Caco-2 (cell line): ENCODE measurements around the gene P3H1. TPM values are rescaled to one million over a fixed set of nuclear protein-coding genes. Genes with fewer than 3 reads are reported as not detected.
"Not testable (repeated sequence)": the region's sequence is repeated elsewhere in the genome, so short reads cannot be mapped to it uniquely, and the experiment has no call there.

Experiments used
- BruUV-seq: library from RNA; stranded (reverse); fragments of 400-500 nt; replicated peaks from 2 replicates; lab custom pipeline; 2021; lab: Mats Ljungman, UMichigan
- CTCF ChIA-PET: fragments of 300-600 bp; sonication (Branson Sonifier 250); formaldehyde crosslinking; loops from one replicate; lab custom pipeline; 2022; ENCODE audit warnings: antibody characterized with exemption; lab: Charles Lee
- POLR2A ChIA-PET: fragments of 300-600 bp; sonication (Branson Sonifier 250); formaldehyde crosslinking; loops from one replicate; lab custom pipeline; 2022; ENCODE audit warnings: antibody characterized with exemption; lab: Charles Lee
- DNase-seq, 2 experiments: peaks; one replicate each; pipeline versions ENCODE4 v3.0.0 to v3.0.0-alpha.2; 2020 to 2022
- H3K27me3 ChIP-seq: replicated peaks from 2 replicates; pipeline ENCODE4 v1.6.0; 2011; ENCODE audit warnings: low read length; ENCODE audit not compliant: control insufficient read depth, insufficient read depth
- H3K36me3 ChIP-seq: 2 replicates; pipeline ENCODE4 v1.5.1; 2011; ENCODE audit warnings: low read length; ENCODE audit not compliant: control insufficient read depth, insufficient read depth
- H3K4me1 ChIP-seq: fragments of 250-450 bp; sonication (Bioruptor Pico); 2 replicates; pipeline ENCODE4 v1.5.1; 2020; ENCODE audit warnings: mild to moderate bottlenecking
- H3K4me3 ChIP-seq: 2 replicates; pipeline ENCODE4 v1.5.1; 2011; ENCODE audit warnings: low read depth, mild to moderate bottlenecking, control low read depth, low read length
- H3K9me3 ChIP-seq: fragments of 250-450 bp; sonication (Bioruptor Pico); 2 replicates; pipeline ENCODE4 v1.5.1; 2020; ENCODE audit warnings: mild to moderate bottlenecking, moderate library complexity
- H3K27ac Mint-ChIP-seq: one replicate; pipeline ENCODE4 v1.8.0; 2022; ENCODE audit warnings: mixed read lengths; ENCODE audit not compliant: unreplicated experiment
- H3K27me3 Mint-ChIP-seq: one replicate; pipeline ENCODE4 v1.8.0; 2022; ENCODE audit warnings: mixed read lengths; ENCODE audit not compliant: insufficient read depth, unreplicated experiment
- H3K36me3 Mint-ChIP-seq: one replicate; pipeline ENCODE4 v1.8.0; 2022; ENCODE audit warnings: mild to moderate bottlenecking, mixed read lengths; ENCODE audit not compliant: insufficient read depth, unreplicated experiment
- H3K4me1 Mint-ChIP-seq: one replicate; pipeline ENCODE4 v1.8.0; 2022; ENCODE audit warnings: low read depth, mixed read lengths; ENCODE audit not compliant: unreplicated experiment
- H3K4me3 Mint-ChIP-seq: one replicate; pipeline ENCODE4 v1.8.0; 2022; ENCODE audit warnings: mild to moderate bottlenecking, moderate library complexity, mixed read lengths; ENCODE audit not compliant: unreplicated experiment
- H3K9me3 Mint-ChIP-seq: one replicate; pipeline ENCODE4 v1.8.0; 2022; ENCODE audit warnings: mixed read lengths; ENCODE audit not compliant: unreplicated experiment
- intact Hi-C: fragments of 100-400 bp; cut with micrococcal nuclease; formaldehyde crosslinking; loops from one replicate; pipeline ENCODE4 v1.10.0; 2022; ENCODE audit not compliant: unreplicated experiment
- total RNA-seq: library from RNA; stranded (reverse); gene quantifications from 2 replicates; pipeline ENCODE4 v1.2.3, GENCODE V29; 2022
- TF ChIP-seq, protein P1 (sequence below), 2 experiments: fragments of 200-600 bp in 1 of 2; IDR thresholded peaks; 1 replicate in 1 of 2; 2 replicates in 1 of 2; pipeline versions ENCODE4 v1.5.1 to v1.8.0; 2011 to 2022; ENCODE audit warnings: antibody characterized with exemption in 1 of 2, control low read depth in 1 of 2, inconsistent platforms in 1 of 2, low read depth in 1 of 2, low read length in 1 of 2, mild to moderate bottlenecking in 1 of 2, moderate library complexity in 1 of 2; ENCODE audit not compliant: insufficient read depth in 1 of 2, severe bottlenecking in 1 of 2, unreplicated experiment in 1 of 2

Gene P3H1
- total RNA-seq, 1 experiment from 2014 or later, result 20.5 TPM

DNA sequence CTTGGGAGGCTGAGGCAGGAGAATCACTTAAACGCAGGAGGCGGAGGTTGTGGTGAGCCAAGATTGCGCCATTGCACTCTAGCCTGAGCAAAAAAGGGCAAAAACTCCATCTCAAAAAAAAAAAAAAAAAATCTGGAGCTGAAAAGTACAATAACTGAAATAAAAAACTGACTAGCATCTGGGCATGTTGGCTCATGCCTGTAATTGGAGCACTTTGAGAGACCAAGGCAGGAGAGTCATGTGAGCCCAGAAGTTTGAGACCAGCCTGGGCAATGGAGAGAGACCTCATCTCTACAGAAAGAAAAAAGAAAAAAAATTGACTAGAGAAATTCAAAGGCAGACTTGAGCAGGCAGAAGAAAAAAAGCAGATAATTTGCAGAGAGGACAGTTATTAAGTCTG is 44.9 kb downstream of the P3H1 start:
- H3K36me3 ChIP-seq, result no peaks in the 10 kb centered on the region
- TF ChIP-seq, protein P1, sequence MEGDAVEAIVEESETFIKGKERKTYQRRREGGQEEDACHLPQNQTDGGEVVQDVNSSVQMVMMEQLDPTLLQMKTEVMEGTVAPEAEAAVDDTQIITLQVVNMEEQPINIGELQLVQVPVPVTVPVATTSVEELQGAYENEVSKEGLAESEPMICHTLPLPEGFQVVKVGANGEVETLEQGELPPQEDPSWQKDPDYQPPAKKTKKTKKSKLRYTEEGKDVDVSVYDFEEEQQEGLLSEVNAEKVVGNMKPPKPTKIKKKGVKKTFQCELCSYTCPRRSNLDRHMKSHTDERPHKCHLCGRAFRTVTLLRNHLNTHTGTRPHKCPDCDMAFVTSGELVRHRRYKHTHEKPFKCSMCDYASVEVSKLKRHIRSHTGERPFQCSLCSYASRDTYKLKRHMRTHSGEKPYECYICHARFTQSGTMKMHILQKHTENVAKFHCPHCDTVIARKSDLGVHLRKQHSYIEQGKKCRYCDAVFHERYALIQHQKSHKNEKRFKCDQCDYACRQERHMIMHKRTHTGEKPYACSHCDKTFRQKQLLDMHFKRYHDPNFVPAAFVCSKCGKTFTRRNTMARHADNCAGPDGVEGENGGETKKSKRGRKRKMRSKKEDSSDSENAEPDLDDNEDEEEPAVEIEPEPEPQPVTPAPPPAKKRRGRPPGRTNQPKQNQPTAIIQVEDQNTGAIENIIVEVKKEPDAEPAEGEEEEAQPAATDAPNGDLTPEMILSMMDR (IDR thresholded peaks at IDR 0.05; ENCODE audit: insufficient read depth in 1 of 2, low read depth in 1 of 2, low read length in 1 of 2, severe bottlenecking in 1 of 2, unreplicated experiment in 1 of 2), result no peak
- Mint-ChIP-seq H3K4me1 (no peaks in the 10 kb centered on the region), H3K27ac (peak overlapping the region; percentile 69), H3K9me3 (no peaks in the 10 kb centered on the region), H3K36me3 (peaks cover 18% of the 10 kb centered on the region), H3K4me3 (no peak overlapping the region), H3K27me3 (no peaks in the 10 kb centered on the region)
- intact Hi-C loops, result no loop called here
- no peaks in the 10 kb centered on the region for H3K27me3 ChIP-seq
- no TSS peak for BruUV-seq
- H3K4me3 ChIP-seq, result no peak overlapping the region
- H3K9me3 ChIP-seq, result no peaks in the 10 kb centered on the region
- H3K4me1 ChIP-seq, result no peaks in the 10 kb centered on the region
- POLR2A ChIA-PET, result interaction anchor here (0.6 kb wide), 1 partner anchor 404 kb away, joined by 4 read pairs; no protein-coding TSS in a partner anchor
- DNase-seq, result no peak
- CTCF ChIA-PET, result no interaction called here

DNA sequence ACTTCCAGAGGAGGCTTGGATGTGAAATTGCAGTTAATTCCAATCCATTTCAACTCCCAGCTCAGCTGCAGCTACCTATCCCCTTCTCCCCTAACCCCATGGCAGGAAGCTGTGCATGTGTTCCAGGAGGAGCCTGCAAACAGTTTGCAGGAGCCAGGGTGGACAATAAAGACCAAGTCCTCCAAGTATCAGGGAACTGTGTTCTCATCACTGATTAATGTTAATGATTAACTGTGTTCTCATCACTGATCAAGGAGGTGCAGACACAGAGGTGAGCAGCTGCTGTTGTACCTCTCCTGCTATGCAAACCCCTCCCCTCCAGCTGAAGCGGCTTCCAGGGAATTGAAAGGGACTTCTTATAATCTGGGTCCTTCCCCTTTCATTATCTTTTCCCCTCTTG is 46.0 kb downstream of the P3H1 start:
- Histone ChIP-seq H3K4me3 (no peak overlapping the region), H3K4me1 (no peaks in the 10 kb centered on the region), H3K27me3 (no peaks in the 10 kb centered on the region), H3K36me3 (no peaks in the 10 kb centered on the region), H3K9me3 (no peaks in the 10 kb centered on the region)
- CTCF ChIA-PET, result interaction anchor here (0.6 kb wide), 1 partner anchor 20 kb away, joined by 4 read pairs; no protein-coding TSS in a partner anchor
- Mint-ChIP-seq H3K4me1 (no peaks in the 10 kb centered on the region), H3K36me3 (peaks cover 26% of the 10 kb centered on the region), H3K4me3 (no peak overlapping the region), H3K27me3 (no peaks in the 10 kb centered on the region), H3K27ac (no peak overlapping the region), H3K9me3 (no peaks in the 10 kb centered on the region)
- TF ChIP-seq, protein P1 (IDR thresholded peaks at IDR 0.05; ENCODE audit: insufficient read depth in 1 of 2, low read depth in 1 of 2, low read length in 1 of 2, severe bottlenecking in 1 of 2, unreplicated experiment in 1 of 2), result no peak
- DNase-seq, result peak; percentile 40 to 45
- BruUV-seq, result no TSS peak
- POLR2A ChIA-PET, result no interaction called here
- intact Hi-C loops, result no loop called here

GRCh38 chr1:42714441-42714840 is 52.4 kb downstream of the P3H1 start:
- DNase-seq, H3K9me3 Mint-ChIP-seq, H3K4me3 Mint-ChIP-seq, intact Hi-C loops, H3K4me1 Mint-ChIP-seq, BruUV-seq, H3K9me3 ChIP-seq, H3K4me3 ChIP-seq, CTCF ChIA-PET, H3K4me1 ChIP-seq, H3K27ac Mint-ChIP-seq, POLR2A ChIA-PET, H3K27me3 ChIP-seq, H3K27me3 Mint-ChIP-seq, H3K36me3 ChIP-seq: not testable (repeated sequence)
- H3K36me3 Mint-ChIP-seq, result peaks cover 65% of the 10 kb centered on the region

- Histone ChIP-seq H3K36me3 (no peaks in the 10 kb centered on the region), H3K4me1 (no peaks in the 10 kb centered on the region), H3K27me3 (no peaks in the 10 kb centered on the region), H3K4me3 (no peak overlapping the region), H3K9me3 (no peaks in the 10 kb centered on the region; the same call in 1 of the 2 replicates)
- ChIA-PET CTCF (no interaction called here), POLR2A (no interaction called here)
- Mint-ChIP-seq H3K27me3 (no peaks in the 10 kb centered on the region), H3K4me1 (peaks cover 6% of the 10 kb centered on the region), H3K27ac (no peak overlapping the region), H3K36me3 (peaks cover 61% of the 10 kb centered on the region), H3K9me3 (peaks cover 9% of the 10 kb centered on the region), H3K4me3 (no peak overlapping the region)
- no TSS peak for BruUV-seq
- TF ChIP-seq, protein P1 (IDR thresholded peaks at IDR 0.05; ENCODE audit: insufficient read depth in 1 of 2, low read depth in 1 of 2, low read length in 1 of 2, severe bottlenecking in 1 of 2, unreplicated experiment in 1 of 2), result no peak
- no peak for DNase-seq
- intact Hi-C loops, result no loop called here
Measured at GRCh38 chr1:42713293-42713692, 53.5 kb downstream of the P3H1 start.

DNA sequence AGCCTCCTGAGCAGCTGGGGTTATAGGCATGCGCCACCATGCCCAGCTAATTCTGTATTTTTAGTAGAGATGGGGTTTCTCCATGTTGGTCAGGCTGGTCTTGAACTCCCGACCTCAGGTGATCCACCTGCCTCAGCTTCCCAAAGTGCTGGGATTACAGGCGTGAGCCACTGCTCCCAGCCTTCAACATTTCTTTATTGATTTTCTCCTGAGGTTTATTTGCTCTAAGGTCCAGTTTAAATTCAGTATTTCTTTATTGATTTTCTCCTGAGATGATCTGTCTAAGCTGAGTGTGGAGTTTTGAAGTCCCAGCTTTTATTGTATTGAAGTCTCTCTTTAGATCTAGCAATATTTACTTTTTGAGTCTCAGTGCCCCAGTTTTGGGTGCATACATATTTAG is 54.0 kb downstream of the P3H1 start:
- peaks cover 56% of the 10 kb centered on the region for H3K36me3 Mint-ChIP-seq
- H3K27me3 ChIP-seq, POLR2A ChIA-PET, H3K4me3 ChIP-seq, CTCF ChIA-PET, H3K27ac Mint-ChIP-seq, H3K36me3 ChIP-seq, H3K4me1 Mint-ChIP-seq, H3K27me3 Mint-ChIP-seq, H3K9me3 ChIP-seq, H3K4me1 ChIP-seq, BruUV-seq, H3K9me3 Mint-ChIP-seq, DNase-seq, H3K4me3 Mint-ChIP-seq, intact Hi-C loops: not testable (repeated sequence)
